CD8-positive, alpha-beta memory T cell (primary cell): ENCODE data around the gene OSBPL1A. TPM values are rescaled to one million over a fixed set of nuclear protein-coding genes. Genes with fewer than 3 reads are reported as not detected.
"Not testable (repeated sequence)": the region's sequence is repeated elsewhere in the genome, so short reads cannot be mapped to it uniquely, and the experiment has no call there.

ENCODE experiments used
- CTCF ChIA-PET: fragments of 350-600 bp; sonication (Branson Sonifier 250); formaldehyde crosslinking; loops from one replicate; lab custom pipeline; 2021; ENCODE audit warnings: antibody characterized with exemption; lab: Charles Lee
- POLR2A ChIA-PET: fragments of 350-600 bp; sonication (Branson Sonifier 250); formaldehyde crosslinking; loops from one replicate; lab custom pipeline; 2021; ENCODE audit warnings: antibody characterized with exemption; lab: Charles Lee
- DNase-seq, 5 donors: peaks; one replicate each; pipeline versions ENCODE4 v3.0.0 to v3.0.0-alpha.2; 2020 to 2022; ENCODE audit warnings: mixed read lengths in 1 of 5
- H3K27ac ChIP-seq: one replicate; pipeline ENCODE4 v1.7.0; 2013; ENCODE audit warnings: low read depth, mild to moderate bottlenecking, low read length, moderate library complexity
- H3K27me3 ChIP-seq: 2 replicates; pipeline ENCODE4 v1.7.0; 2013; ENCODE audit warnings: low read length, mild to moderate bottlenecking; ENCODE audit not compliant: insufficient read depth, poor library complexity, severe bottlenecking
- H3K36me3 ChIP-seq: 2 replicates; pipeline ENCODE4 v1.7.0; 2013; ENCODE audit warnings: mild to moderate bottlenecking, low read length, moderate library complexity; ENCODE audit not compliant: insufficient read depth
- H3K4me1 ChIP-seq: 2 replicates; pipeline ENCODE4 v1.7.0; 2013; ENCODE audit warnings: mild to moderate bottlenecking, low read length, moderate library complexity; ENCODE audit not compliant: insufficient read depth
- H3K4me3 ChIP-seq: 2 replicates; pipeline ENCODE4 v1.7.0; 2013; ENCODE audit warnings: mild to moderate bottlenecking, low read length
- H3K9me3 ChIP-seq: 2 replicates; pipeline ENCODE4 v1.7.0; 2013; ENCODE audit warnings: mild to moderate bottlenecking, low read length
- H3K27ac Mint-ChIP-seq, 8 donors: one replicate each; pipeline ENCODE4 v1.8.0; 2020 to 2021; ENCODE audit warnings: mixed read lengths in 8 of 8, mild to moderate bottlenecking in 6 of 8, inconsistent platforms in 3 of 8, moderate library complexity in 3 of 8
- H3K27me3 Mint-ChIP-seq, 2 donors: one replicate each; pipeline ENCODE4 v1.8.0; 2020 to 2021; ENCODE audit warnings: mixed read lengths in 2 of 2, mild to moderate bottlenecking in 1 of 2, moderate library complexity in 1 of 2
- H3K36me3 Mint-ChIP-seq, 3 donors: one replicate each; pipeline ENCODE4 v1.8.0; 2020 to 2021; ENCODE audit warnings: mixed read lengths in 3 of 3, inconsistent platforms in 1 of 3, mild to moderate bottlenecking in 1 of 3
- H3K4me1 Mint-ChIP-seq, 3 donors: one replicate each; pipeline ENCODE4 v1.8.0; 2020 to 2021; ENCODE audit warnings: mixed read lengths in 3 of 3, inconsistent platforms in 1 of 3, mild to moderate bottlenecking in 1 of 3
- H3K4me3 Mint-ChIP-seq, 7 donors: one replicate each; pipeline ENCODE4 v1.8.0; 2020 to 2021; ENCODE audit warnings: mixed read lengths in 7 of 7, mild to moderate bottlenecking in 6 of 7, moderate library complexity in 4 of 7, inconsistent platforms in 2 of 7
- H3K9me3 Mint-ChIP-seq, 5 donors: one replicate each; pipeline ENCODE4 v1.8.0; 2020 to 2022; ENCODE audit warnings: mixed read lengths in 5 of 5, mild to moderate bottlenecking in 3 of 5, moderate library complexity in 2 of 5, inconsistent platforms in 1 of 5
- polyA plus RNA-seq: library from polyadenylated mRNA; unstranded; fragments of 300-500 nt; fragmentation: Illumina TruSeq; gene quantifications from one replicate; pipeline ENCODE4 v1.2.3, GENCODE V29; 2021
- total RNA-seq, 2 experiments: library from RNA; stranded (reverse); gene quantifications; one replicate each; pipeline ENCODE4 v1.2.3, GENCODE V29; 2021

Gene OSBPL1A
- total and polyA plus RNA-seq, 3 experiments from 2014 or later: 1.3 to 2.5 (median 1.5) TPM

DNA sequence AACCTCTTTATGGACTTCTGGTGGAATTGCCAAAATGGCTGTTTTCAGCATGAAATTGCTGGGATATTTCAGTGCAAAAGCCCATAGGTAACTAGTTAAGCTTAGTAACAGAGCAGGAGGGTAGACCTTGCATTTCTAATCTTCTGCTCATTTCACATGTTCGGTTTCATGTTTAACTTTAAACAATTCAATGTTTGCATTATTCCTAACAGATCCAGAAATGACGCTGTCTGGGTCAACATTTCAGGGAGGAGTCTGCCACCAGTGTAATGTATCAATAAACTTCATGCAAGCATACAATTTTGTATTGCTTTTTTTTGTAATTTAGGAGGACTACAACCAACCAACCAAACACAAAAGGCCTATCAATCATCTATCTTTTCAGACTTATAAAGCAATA, 236.3 kb downstream of the OSBPL1A start:
- H3K27me3 Mint-ChIP-seq: peaks cover 0 to 3% of the 10 kb centered on the region in 2 donors
- peak overlapping the region in 1 of 8 donors; percentile 34 for H3K27ac Mint-ChIP-seq
- DNase-seq: no peak
- peaks cover 0 to 4% (median 0%) of the 10 kb centered on the region in 3 donors for H3K36me3 Mint-ChIP-seq
- Histone ChIP-seq H3K27ac (no peak overlapping the region), H3K4me3 (no peak overlapping the region), H3K27me3 (no peaks in the 10 kb centered on the region), H3K9me3 (no peaks in the 10 kb centered on the region), H3K36me3 (no peaks in the 10 kb centered on the region), H3K4me1 (no peaks in the 10 kb centered on the region)
- ChIA-PET CTCF (no interaction called here), POLR2A (no interaction called here)
- H3K4me1 Mint-ChIP-seq: no peaks in the 10 kb centered on the region
- no peaks in the 10 kb centered on the region for H3K9me3 Mint-ChIP-seq
- no peak overlapping the region for H3K4me3 Mint-ChIP-seq

DNA sequence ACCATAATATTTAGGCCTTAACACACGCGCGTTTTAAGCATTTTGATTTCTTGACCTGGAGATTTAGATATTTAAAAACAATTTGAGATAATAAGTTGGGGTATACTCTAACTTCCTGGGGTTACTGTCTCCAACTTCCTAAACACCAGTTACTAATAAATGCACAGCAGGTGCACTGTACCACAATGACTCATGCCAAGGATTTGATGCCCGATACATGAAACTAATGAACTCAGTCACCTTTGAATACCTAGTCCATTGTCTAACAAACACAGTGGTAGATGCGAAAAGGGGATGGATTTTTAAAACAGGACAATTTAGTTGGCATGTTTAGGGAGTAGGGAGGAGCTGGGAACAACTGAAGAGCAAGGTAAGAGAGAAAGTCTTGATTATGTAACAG, 237.5 kb downstream of the OSBPL1A start:
- H3K9me3 ChIP-seq: no peaks in the 10 kb centered on the region
- no peaks in the 10 kb centered on the region for H3K4me1 Mint-ChIP-seq
- H3K36me3 Mint-ChIP-seq: peaks cover 0 to 4% (median 0%) of the 10 kb centered on the region in 3 donors
- no peak overlapping the region for H3K27ac ChIP-seq
- no peaks in the 10 kb centered on the region for H3K27me3 Mint-ChIP-seq
- H3K4me1 ChIP-seq: no peaks in the 10 kb centered on the region
- no peaks in the 10 kb centered on the region for H3K36me3 ChIP-seq
- no peak overlapping the region for H3K4me3 ChIP-seq
- ChIA-PET CTCF (no interaction called here), POLR2A (no interaction called here)
- H3K27me3 ChIP-seq: no peaks in the 10 kb centered on the region
- H3K4me3 Mint-ChIP-seq: no peak overlapping the region
- no peak for DNase-seq
- peak overlapping the region in 1 of 8 donors; percentile 47 for H3K27ac Mint-ChIP-seq
- H3K9me3 Mint-ChIP-seq: no peaks in the 10 kb centered on the region

DNA sequence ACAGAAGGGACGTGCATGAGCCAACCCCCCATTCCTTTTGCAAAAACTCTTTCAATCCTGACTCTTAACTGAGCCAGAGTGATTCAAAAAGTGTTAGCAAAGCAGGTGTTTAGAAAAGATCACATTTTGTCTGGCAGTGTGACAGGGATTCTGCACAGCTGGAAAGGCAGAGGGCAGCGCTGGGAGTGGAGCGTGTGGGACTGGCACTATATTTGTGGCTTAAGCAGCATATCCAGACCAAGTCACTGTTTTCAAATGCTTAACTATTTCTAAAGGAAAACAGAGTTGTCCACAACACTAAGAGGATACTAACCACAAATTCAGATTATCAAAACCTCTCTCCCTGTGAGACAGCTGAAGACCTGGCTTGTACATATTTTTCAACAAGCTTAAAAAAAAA, 239.8 kb downstream of the OSBPL1A start:
- no peaks in the 10 kb centered on the region for H3K9me3 ChIP-seq
- peak overlapping the region in 1 of 8 donors; percentile 20 for H3K27ac Mint-ChIP-seq
- H3K4me3 ChIP-seq: no peak overlapping the region
- CTCF ChIA-PET: no interaction called here
- POLR2A ChIA-PET: no interaction called here
- no peaks in the 10 kb centered on the region for H3K27me3 ChIP-seq
- H3K36me3 ChIP-seq: no peaks in the 10 kb centered on the region
- H3K4me1 ChIP-seq: no peaks in the 10 kb centered on the region
- no peak overlapping the region for H3K4me3 Mint-ChIP-seq
- DNase-seq: no peak
- H3K27ac ChIP-seq: no peak overlapping the region
- H3K36me3 Mint-ChIP-seq: no peaks in the 10 kb centered on the region
- no peaks in the 10 kb centered on the region for H3K4me1 Mint-ChIP-seq
- peaks cover 0 to 4% of the 10 kb centered on the region in 2 donors for H3K27me3 Mint-ChIP-seq
- no peaks in the 10 kb centered on the region for H3K9me3 Mint-ChIP-seq

DNA sequence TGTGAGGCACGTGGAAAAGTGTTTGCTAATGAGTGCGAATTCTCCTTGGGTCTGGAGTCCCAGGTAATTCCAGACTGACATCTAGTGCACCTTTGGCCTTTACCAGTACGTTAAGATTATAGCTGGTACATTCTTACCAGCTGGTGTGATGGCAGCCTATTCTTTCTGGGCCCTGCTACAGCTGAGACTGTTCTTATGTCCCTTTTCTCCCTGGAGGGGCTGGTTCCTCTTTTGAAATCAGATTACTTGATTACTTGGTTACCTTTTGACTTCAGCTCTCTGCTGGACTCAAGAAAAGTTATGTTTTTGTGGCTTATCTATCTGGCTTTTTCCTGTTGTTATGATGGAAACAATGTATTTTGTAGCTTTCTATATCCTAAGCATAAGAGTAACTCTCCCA, 244.2 kb downstream of the OSBPL1A start:
- no peaks in the 10 kb centered on the region for H3K4me1 Mint-ChIP-seq
- Histone ChIP-seq H3K4me3 (no peak overlapping the region), H3K27me3 (no peaks in the 10 kb centered on the region), H3K36me3 (no peaks in the 10 kb centered on the region), H3K9me3 (no peaks in the 10 kb centered on the region), H3K4me1 (no peaks in the 10 kb centered on the region), H3K27ac (no peak overlapping the region)
- DNase-seq: no peak
- peaks cover 0 to 5% of the 10 kb centered on the region in 2 donors for H3K27me3 Mint-ChIP-seq
- no peaks in the 10 kb centered on the region for H3K36me3 Mint-ChIP-seq
- ChIA-PET POLR2A (no interaction called here), CTCF (no interaction called here)
- H3K9me3 Mint-ChIP-seq: no peaks in the 10 kb centered on the region
- no peak overlapping the region for H3K27ac Mint-ChIP-seq
- no peak overlapping the region for H3K4me3 Mint-ChIP-seq

DNA sequence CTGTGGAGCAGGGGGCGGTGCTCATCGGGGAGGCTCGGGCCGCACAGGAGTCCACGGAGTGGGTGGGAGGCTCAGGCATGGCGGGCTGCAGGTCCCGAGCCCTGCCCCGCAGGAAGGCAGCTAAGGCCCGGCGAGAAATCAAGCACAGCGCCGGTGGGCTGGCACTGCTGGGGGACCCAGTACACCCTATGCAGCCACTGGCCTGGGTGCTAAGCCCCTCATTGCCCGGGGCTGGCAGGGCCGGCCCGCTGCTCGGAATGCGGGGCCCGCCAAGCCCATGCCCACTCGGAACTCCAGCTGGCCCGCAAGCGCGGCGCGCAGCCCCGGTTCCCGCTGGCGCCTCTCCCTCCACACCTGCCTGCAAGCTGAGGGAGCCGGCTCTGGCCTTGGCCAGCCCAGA, 248.0 kb downstream of the OSBPL1A start:
- CTCF ChIA-PET, H3K4me3 ChIP-seq, H3K9me3 ChIP-seq, H3K36me3 ChIP-seq, H3K36me3 Mint-ChIP-seq, H3K9me3 Mint-ChIP-seq, H3K4me3 Mint-ChIP-seq, DNase-seq, H3K27me3 ChIP-seq, H3K27ac ChIP-seq, H3K27ac Mint-ChIP-seq, H3K4me1 Mint-ChIP-seq, POLR2A ChIA-PET, H3K4me1 ChIP-seq: not testable (repeated sequence)
- H3K27me3 Mint-ChIP-seq: peaks cover 10 to 18% of the 10 kb centered on the region in 2 donors

DNA sequence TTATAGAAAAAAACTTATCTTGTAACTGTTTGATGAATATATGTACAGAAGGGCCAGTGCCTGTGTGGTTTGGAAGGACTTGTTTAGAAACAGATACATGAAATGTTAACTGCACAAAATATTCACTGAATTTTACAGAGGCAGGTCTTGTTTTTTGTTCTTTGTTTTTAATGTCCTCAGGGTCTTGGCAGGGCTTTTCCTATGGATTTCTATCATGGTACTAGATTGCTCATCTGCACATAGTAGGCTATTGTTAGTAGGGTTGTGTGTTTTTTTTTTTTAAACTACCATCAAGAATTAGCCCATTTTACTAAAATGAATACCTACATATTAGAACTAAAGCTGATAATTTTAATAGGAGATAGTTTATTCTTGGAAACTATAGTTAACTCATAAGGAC, 255.2 kb downstream of the OSBPL1A start:
- H3K27me3 Mint-ChIP-seq: peaks cover 18 to 40% of the 10 kb centered on the region in 2 donors
- Histone ChIP-seq H3K9me3 (no peaks in the 10 kb centered on the region), H3K27ac (no peak overlapping the region), H3K4me1 (peaks cover 9% of the 10 kb centered on the region), H3K4me3 (no peak overlapping the region), H3K36me3 (no peaks in the 10 kb centered on the region), H3K27me3 (peaks cover 7% of the 10 kb centered on the region)
- no peaks in the 10 kb centered on the region for H3K9me3 Mint-ChIP-seq
- peaks cover 0 to 2% (median 0%) of the 10 kb centered on the region in 3 donors for H3K36me3 Mint-ChIP-seq
- no peak overlapping the region for H3K4me3 Mint-ChIP-seq
- ChIA-PET POLR2A (no interaction called here), CTCF (no interaction called here)
- no peak for DNase-seq
- H3K4me1 Mint-ChIP-seq: peaks cover 20 to 21% (median 21%) of the 10 kb centered on the region in 3 donors
- H3K27ac Mint-ChIP-seq: no peak overlapping the region

DNA sequence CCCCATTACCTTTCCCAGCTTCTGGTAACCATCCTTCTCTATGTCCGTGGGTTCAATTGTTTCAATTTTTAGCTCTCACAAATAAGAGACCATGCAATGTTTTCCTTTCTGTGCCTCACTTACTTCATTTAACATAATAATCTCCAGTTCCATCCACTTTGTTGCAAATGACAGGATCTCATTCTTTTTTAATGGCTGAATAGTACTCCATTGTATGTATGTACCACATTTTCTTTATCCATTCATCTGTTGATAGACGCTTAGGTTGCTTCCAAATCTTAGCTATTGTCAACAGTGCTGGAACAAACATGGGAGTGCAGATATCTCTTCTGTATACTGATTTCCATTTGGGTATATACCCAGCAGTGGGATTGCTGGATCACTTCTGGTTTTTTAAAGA, 256.9 kb downstream of the OSBPL1A start:
- Mint-ChIP-seq H3K36me3 (peaks cover 0 to 2% (median 0%) of the 10 kb centered on the region in 3 donors), H3K27me3 (peaks cover 15 to 32% of the 10 kb centered on the region in 2 donors), H3K4me1 (peaks cover 29 to 36% (median 31%) of the 10 kb centered on the region in 3 donors), H3K9me3 (no peaks in the 10 kb centered on the region), H3K4me3 (peak overlapping the region in 5 of 7 donors; percentile 4 to 55 (median 43)), H3K27ac (no peak overlapping the region)
- Histone ChIP-seq H3K36me3 (no peaks in the 10 kb centered on the region), H3K27ac (no peak overlapping the region), H3K4me1 (peaks cover 9% of the 10 kb centered on the region), H3K4me3 (no peak overlapping the region), H3K27me3 (peaks cover 7% of the 10 kb centered on the region), H3K9me3 (no peaks in the 10 kb centered on the region)
- ChIA-PET POLR2A (no interaction called here), CTCF (no interaction called here)
- no peak for DNase-seq

DNA sequence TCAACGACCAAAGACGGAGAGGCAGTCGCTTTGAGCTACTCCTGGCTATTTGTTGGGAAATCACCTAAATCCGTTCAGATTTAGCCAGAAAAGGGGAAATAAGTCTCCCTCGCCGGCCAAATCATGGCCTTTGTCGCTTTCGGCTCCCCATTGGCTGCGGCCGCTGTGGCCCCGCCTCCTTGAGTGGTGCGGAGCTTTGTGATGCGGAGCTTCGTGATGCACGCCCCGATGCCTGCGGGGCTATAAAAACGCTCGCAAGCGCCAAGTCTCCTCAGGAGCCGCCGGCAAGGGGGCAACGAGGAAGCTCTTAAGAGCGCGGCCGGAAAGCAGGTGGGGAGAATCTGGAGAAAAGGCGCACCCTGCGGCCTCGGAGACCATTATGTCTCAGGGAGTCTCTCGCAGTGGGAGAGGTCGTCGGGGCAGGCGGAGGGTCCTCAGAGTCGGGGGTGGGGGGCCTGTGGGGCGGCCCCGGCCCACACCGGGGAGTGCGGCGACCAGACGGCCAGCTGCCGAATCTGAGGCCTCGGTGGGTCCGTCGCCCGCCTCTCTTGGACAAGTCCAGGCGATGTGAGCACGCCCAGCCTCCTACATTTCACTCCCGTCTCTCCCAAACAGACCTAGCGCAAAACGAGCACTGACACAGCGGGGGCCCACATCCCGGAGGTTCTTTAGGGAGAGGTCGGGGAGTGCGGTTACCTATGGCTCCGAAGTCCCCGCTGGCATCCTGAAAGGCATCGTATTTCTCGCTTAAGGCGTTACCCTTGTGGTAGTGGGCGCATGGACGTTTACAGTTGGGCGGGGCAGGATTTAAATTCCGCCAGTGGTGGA, 258.6 kb downstream of the OSBPL1A start, which contains the start of gene CABYR:
Gene CABYR, plus strand, starts transcription at position 274 of the 828 bp plus-strand sequence. CDS start 4,053 bp downstream, outside the sequence.
- peaks cover 14 to 16% of the 10 kb centered on the region in 2 donors for H3K27me3 Mint-ChIP-seq
- peak within 1 kb of the TSS; percentile 29 to 90 (median 85) for H3K27ac Mint-ChIP-seq
- H3K4me1 Mint-ChIP-seq: peaks cover 29 to 36% (median 31%) of the 10 kb centered on the region in 3 donors
- peak; percentile 61 to 82 (median 71) for DNase-seq
- ChIA-PET CTCF (interaction anchor here (0.9 to 1.3 kb wide), 3 partner anchors 180 to 350 kb away, joined by 3 to 4 read pairs (median 3); no protein-coding TSS in a partner anchor), POLR2A (interaction anchor here (0.7 to 1.2 kb wide), 4 partner anchors 14 to 477 kb away, joined by 3 to 4 read pairs (median 3); no protein-coding TSS in a partner anchor)
- Histone ChIP-seq H3K27ac (no peak within 1 kb of the TSS), H3K4me3 (peak within 1 kb of the TSS; percentile 57), H3K4me1 (peaks cover 9% of the 10 kb centered on the region), H3K36me3 (no peaks in the 10 kb centered on the region), H3K9me3 (no peaks in the 10 kb centered on the region), H3K27me3 (peaks cover 4% of the 10 kb centered on the region)
- peaks cover 0 to 11% (median 3%) of the 10 kb centered on the region in 3 donors for H3K36me3 Mint-ChIP-seq
- H3K4me3 Mint-ChIP-seq: peak within 1 kb of the TSS; percentile 85 to 97 (median 89)
- no peaks in the 10 kb centered on the region for H3K9me3 Mint-ChIP-seq
